Measurements from ENCODE around the gene TMEM144. TPM values are rescaled to one million over a fixed set of nuclear protein-coding genes. Genes with fewer than 3 reads are reported as not detected.

TMEM144 gene
- total RNA-seq, 3 donors from 2014 or later (not counting 1 experiment from before 2014, with no cell fraction given) = 0.31 to 0.78 TPM; not detected in 1

- no peak overlapping the region for H3K4me3 Mint-ChIP-seq
- no peaks in the 10 kb centered on the region for H3K4me1 Mint-ChIP-seq
- no CpG with 5 or more reads among the region's 3 CpGs for WGBS (ENCODE audit: insufficient coverage)
- H3K4me1 ChIP-seq (ENCODE audit: control insufficient read depth, insufficient read depth, low read length) = no peaks in the 10 kb centered on the region
- no peaks in the 10 kb centered on the region for H3K27me3 ChIP-seq (ENCODE audit: control insufficient read depth, insufficient read depth, low read length)
- no peaks in the 10 kb centered on the region for H3K36me3 ChIP-seq (ENCODE audit: control insufficient read depth, insufficient read depth, low read length)
- no peak for ATAC-seq
- no peak overlapping the region for H3K27ac ChIP-seq (ENCODE audit: low read length)
- no peaks in the 10 kb centered on the region for H3K27me3 Mint-ChIP-seq (ENCODE audit: low read depth in 2 of 2)
- H3K4me3 ChIP-seq (ENCODE audit: low read length) = no peak overlapping the region
- H3K27ac Mint-ChIP-seq = no peak overlapping the region
- TF ChIP-seq, protein P1, sequence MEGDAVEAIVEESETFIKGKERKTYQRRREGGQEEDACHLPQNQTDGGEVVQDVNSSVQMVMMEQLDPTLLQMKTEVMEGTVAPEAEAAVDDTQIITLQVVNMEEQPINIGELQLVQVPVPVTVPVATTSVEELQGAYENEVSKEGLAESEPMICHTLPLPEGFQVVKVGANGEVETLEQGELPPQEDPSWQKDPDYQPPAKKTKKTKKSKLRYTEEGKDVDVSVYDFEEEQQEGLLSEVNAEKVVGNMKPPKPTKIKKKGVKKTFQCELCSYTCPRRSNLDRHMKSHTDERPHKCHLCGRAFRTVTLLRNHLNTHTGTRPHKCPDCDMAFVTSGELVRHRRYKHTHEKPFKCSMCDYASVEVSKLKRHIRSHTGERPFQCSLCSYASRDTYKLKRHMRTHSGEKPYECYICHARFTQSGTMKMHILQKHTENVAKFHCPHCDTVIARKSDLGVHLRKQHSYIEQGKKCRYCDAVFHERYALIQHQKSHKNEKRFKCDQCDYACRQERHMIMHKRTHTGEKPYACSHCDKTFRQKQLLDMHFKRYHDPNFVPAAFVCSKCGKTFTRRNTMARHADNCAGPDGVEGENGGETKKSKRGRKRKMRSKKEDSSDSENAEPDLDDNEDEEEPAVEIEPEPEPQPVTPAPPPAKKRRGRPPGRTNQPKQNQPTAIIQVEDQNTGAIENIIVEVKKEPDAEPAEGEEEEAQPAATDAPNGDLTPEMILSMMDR (IDR thresholded peaks at IDR 0.05) = no peak
- H3K9me3 ChIP-seq (ENCODE audit: control insufficient read depth, insufficient read depth, low read length) = no peaks in the 10 kb centered on the region
- DNase-seq = no peak
- H3K36me3 Mint-ChIP-seq = no peaks in the 10 kb centered on the region
- intact Hi-C loops (cut with micrococcal nuclease) = no loop called here
- H3K9me3 Mint-ChIP-seq = peaks cover 0 to 3% of the 10 kb centered on the region in 2 donors
Observed at GRCh38 chr4:158203929-158204328, 6.4 kb upstream of the TMEM144 start.

- Mint-ChIP-seq H3K27me3 (ENCODE audit: low read depth in 2 of 2) (no peaks in the 10 kb centered on the region), H3K4me3 (no peak overlapping the region), H3K9me3 (peaks cover 0 to 3% of the 10 kb centered on the region in 2 donors), H3K27ac (no peak overlapping the region), H3K4me1 (peaks cover 7 to 13% of the 10 kb centered on the region in 2 donors), H3K36me3 (no peaks in the 10 kb centered on the region)
- TF ChIP-seq, protein P1 (IDR thresholded peaks at IDR 0.05) = no peak
- Histone ChIP-seq H3K9me3 (ENCODE audit: control insufficient read depth, insufficient read depth, low read length) (no peaks in the 10 kb centered on the region), H3K36me3 (ENCODE audit: control insufficient read depth, insufficient read depth, low read length) (no peaks in the 10 kb centered on the region), H3K27ac (ENCODE audit: low read length) (no peak overlapping the region), H3K27me3 (ENCODE audit: control insufficient read depth, insufficient read depth, low read length) (no peaks in the 10 kb centered on the region), H3K4me1 (ENCODE audit: control insufficient read depth, insufficient read depth, low read length) (peaks cover 8% of the 10 kb centered on the region), H3K4me3 (ENCODE audit: low read length) (no peak overlapping the region)
- intact Hi-C loops (cut with micrococcal nuclease) = no loop called here
- DNase-seq (peak in 1 of 2 donors; percentile 5), ATAC-seq (peak in 1 of 3 donors; percentile 63)
- 7% methylated on average over 1 of the region's 5 CpGs for WGBS (ENCODE audit: insufficient coverage)
Observed at GRCh38 chr4:158208963-158209640, 1.2 kb upstream of the TMEM144 start.

DNA sequence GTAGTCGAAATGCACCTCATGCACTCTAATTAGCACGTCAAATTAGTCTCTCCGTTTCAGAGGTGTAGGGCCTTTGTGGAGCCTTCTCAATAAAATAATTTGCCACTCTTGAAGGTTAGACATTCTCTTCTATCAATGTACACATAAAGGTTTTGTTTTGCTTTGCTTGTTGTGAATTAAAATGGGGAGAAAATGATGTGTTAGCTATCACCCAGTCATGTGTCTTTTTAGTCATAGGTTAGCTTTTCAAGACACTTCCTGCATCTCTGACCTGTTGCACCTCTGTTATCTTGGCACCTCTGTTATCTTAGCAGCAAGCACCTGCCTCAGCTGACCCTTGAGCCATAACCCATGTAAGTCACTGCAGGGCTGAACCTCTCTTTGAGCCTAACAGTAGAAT lies 936 bp downstream of the TMEM144 start:
- Mint-ChIP-seq H3K4me3 (peak overlapping the region; percentile 45), H3K9me3 (peaks cover 0 to 2% of the 10 kb centered on the region in 2 donors), H3K27ac (no peak overlapping the region), H3K4me1 (peaks cover 7 to 13% of the 10 kb centered on the region in 2 donors), H3K27me3 (ENCODE audit: low read depth in 2 of 2) (no peaks in the 10 kb centered on the region), H3K36me3 (no peaks in the 10 kb centered on the region)
- TF ChIP-seq, protein P1 (IDR thresholded peaks at IDR 0.05) = no peak
- 88% methylated on average over 3 of the region's 3 CpGs for WGBS (ENCODE audit: insufficient coverage)
- no peak overlapping the region for H3K27ac ChIP-seq (ENCODE audit: low read length)
- DNase-seq (no peak), ATAC-seq (no peak)
- no peak overlapping the region for H3K4me3 ChIP-seq (ENCODE audit: low read length)
- no peaks in the 10 kb centered on the region for H3K27me3 ChIP-seq (ENCODE audit: control insufficient read depth, insufficient read depth, low read length)
- intact Hi-C loops (cut with micrococcal nuclease) = no loop called here
- H3K9me3 ChIP-seq (ENCODE audit: control insufficient read depth, insufficient read depth, low read length) = no peaks in the 10 kb centered on the region
- H3K36me3 ChIP-seq (ENCODE audit: control insufficient read depth, insufficient read depth, low read length) = no peaks in the 10 kb centered on the region
- peaks cover 8% of the 10 kb centered on the region for H3K4me1 ChIP-seq (ENCODE audit: control insufficient read depth, insufficient read depth, low read length)

DNA sequence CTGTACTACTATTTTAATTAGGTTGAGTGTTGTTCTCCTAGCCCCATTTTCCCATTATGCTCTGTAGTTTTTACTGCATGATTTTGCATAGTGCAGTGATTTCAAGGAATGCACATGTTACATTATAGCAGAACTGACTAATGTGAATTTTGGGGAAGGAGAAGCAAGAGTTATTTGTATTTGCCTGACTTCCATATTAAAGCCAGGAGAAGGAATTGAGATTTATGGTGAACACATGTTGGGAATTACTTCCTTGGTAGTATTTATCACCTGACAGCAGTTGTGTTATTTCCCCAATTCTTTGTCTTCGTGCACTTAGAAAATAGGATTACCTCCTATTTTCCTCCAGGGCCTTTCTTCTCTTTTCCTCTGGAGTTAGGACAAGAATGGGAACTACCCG lies 3.2 kb downstream of the TMEM144 start:
- no peak for DNase-seq
- H3K27ac Mint-ChIP-seq = no peak overlapping the region
- no peaks in the 10 kb centered on the region for H3K27me3 Mint-ChIP-seq (ENCODE audit: low read depth in 2 of 2)
- intact Hi-C loops (cut with micrococcal nuclease) = no loop called here
- H3K27me3 ChIP-seq (ENCODE audit: control insufficient read depth, insufficient read depth, low read length) = no peaks in the 10 kb centered on the region
- peaks cover 8% of the 10 kb centered on the region for H3K4me1 ChIP-seq (ENCODE audit: control insufficient read depth, insufficient read depth, low read length)
- H3K9me3 ChIP-seq (ENCODE audit: control insufficient read depth, insufficient read depth, low read length) = no peaks in the 10 kb centered on the region
- ATAC-seq = no peak
- no peaks in the 10 kb centered on the region for H3K36me3 Mint-ChIP-seq
- peaks cover 7 to 13% of the 10 kb centered on the region in 2 donors for H3K4me1 Mint-ChIP-seq
- H3K4me3 Mint-ChIP-seq = no peak overlapping the region
- TF ChIP-seq, protein P1 (IDR thresholded peaks at IDR 0.05) = no peak
- H3K36me3 ChIP-seq (ENCODE audit: control insufficient read depth, insufficient read depth, low read length) = no peaks in the 10 kb centered on the region
- no peak overlapping the region for H3K4me3 ChIP-seq (ENCODE audit: low read length)
- no peak overlapping the region for H3K27ac ChIP-seq (ENCODE audit: low read length)
- H3K9me3 Mint-ChIP-seq = peaks cover 0 to 2% of the 10 kb centered on the region in 2 donors
- WGBS (ENCODE audit: insufficient coverage) = 100% methylated on average over 1 of the region's 2 CpGs
